OCI-LY3 (cell line): ENCODE results near the gene CXXC5.

ENCODE experiments used
- EZH2phosphoT487 ChIP-seq: fragments of 200-600 bp; shearing (Covaris generic); IDR thresholded peaks from 2 replicates; pipeline ENCODE4 v1.6.1; 2018; ENCODE audit warnings: antibody characterized with exemption, mixed run types, low read depth
- TF ChIP-seq, protein P1 (sequence below): fragments of 200-600, 300-600 bp; sonication (generic); IDR thresholded peaks from 2 replicates; pipeline ENCODE4 v1.5.1; 2014; ENCODE audit warnings: antibody characterized with exemption, low read length, low read depth

DNA sequence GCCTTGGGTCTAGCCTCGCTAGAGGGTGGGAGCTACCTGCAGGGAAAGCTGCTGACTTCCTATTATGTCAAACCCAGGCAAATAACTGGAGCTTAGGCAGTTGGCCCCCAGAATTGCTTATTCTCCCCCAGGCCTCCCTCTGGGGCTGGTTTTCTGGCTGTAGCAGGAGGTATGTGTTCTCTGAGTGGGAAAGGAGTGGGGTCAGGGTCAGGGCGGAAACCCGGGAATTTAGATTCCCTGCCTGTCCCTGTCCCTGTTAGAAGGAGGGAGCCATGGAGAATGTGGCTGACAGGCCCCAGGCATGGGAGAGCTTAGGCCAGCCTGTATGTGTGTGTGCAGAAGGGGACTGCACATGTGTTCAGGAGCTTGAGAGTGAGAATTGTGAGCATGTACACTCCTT lies 13.6 kb upstream of the CXXC5 start:
- TF ChIP-seq, protein P1, sequence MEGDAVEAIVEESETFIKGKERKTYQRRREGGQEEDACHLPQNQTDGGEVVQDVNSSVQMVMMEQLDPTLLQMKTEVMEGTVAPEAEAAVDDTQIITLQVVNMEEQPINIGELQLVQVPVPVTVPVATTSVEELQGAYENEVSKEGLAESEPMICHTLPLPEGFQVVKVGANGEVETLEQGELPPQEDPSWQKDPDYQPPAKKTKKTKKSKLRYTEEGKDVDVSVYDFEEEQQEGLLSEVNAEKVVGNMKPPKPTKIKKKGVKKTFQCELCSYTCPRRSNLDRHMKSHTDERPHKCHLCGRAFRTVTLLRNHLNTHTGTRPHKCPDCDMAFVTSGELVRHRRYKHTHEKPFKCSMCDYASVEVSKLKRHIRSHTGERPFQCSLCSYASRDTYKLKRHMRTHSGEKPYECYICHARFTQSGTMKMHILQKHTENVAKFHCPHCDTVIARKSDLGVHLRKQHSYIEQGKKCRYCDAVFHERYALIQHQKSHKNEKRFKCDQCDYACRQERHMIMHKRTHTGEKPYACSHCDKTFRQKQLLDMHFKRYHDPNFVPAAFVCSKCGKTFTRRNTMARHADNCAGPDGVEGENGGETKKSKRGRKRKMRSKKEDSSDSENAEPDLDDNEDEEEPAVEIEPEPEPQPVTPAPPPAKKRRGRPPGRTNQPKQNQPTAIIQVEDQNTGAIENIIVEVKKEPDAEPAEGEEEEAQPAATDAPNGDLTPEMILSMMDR: no peak
- no peak for TF ChIP-seq EZH2phosphoT487
